Right forelimb (tissue), 1 donor: Measurements from ENCODE around the gene KREMEN2.
"Not testable (repeated sequence)": the region's sequence is repeated elsewhere in the genome, so short reads cannot be mapped to it uniquely, and the experiment has no call there.

Experiments used
- DNase-seq: peaks from one replicate; pipeline ENCODE4 v3.0.0-alpha.2; 2018

KREMEN2 gene

GRCh38 chr16:2942045-2942444 is 22.0 kb upstream of the KREMEN2 start:
- no peak for DNase-seq

- DNase-seq, result not testable (repeated sequence)
Observed at GRCh38 chr16:2943716-2944115, 20.4 kb upstream of the KREMEN2 start.

GRCh38 chr16:2946649-2947048 is 17.4 kb upstream of the KREMEN2 start:
- DNase-seq, result no peak

- DNase-seq, result peak; percentile 42
Observed at GRCh38 chr16:2948807-2949704, 15.0 kb upstream of the KREMEN2 start.

GRCh38 chr16:2949705-2950352 is 14.2 kb upstream of the KREMEN2 start:
- DNase-seq, result peak; percentile 30

- no peak for DNase-seq
Observed at GRCh38 chr16:2950353-2950724, 13.7 kb upstream of the KREMEN2 start.

GRCh38 chr16:2950773-2951172 is 13.3 kb upstream of the KREMEN2 start:
- DNase-seq, result no peak

- DNase-seq, result no peak
Observed at GRCh38 chr16:2952679-2953078, 11.4 kb upstream of the KREMEN2 start.

- no peak for DNase-seq
Observed at GRCh38 chr16:2953706-2954627, 10.1 kb upstream of the KREMEN2 start.

GRCh38 chr16:2954656-2955381 is 9.3 kb upstream of the KREMEN2 start:
- no peak for DNase-seq

- DNase-seq, result no peak
Observed at GRCh38 chr16:2955438-2955778, 8.7 kb upstream of the KREMEN2 start.

GRCh38 chr16:2955779-2956578 is 8.1 kb upstream of the KREMEN2 start:
- DNase-seq, result no peak

GRCh38 chr16:2956579-2956956 is 7.5 kb upstream of the KREMEN2 start:
- DNase-seq, result no peak

GRCh38 chr16:2959206-2959605 is 4.9 kb upstream of the KREMEN2 start:
- DNase-seq, result no peak

- DNase-seq, result peak; percentile 39
Observed at GRCh38 chr16:2960183-2961010, 3.7 kb upstream of the KREMEN2 start.

GRCh38 chr16:2962334-2963073 is 1.6 kb upstream of the KREMEN2 start:
- DNase-seq, result peak; percentile 35

- DNase-seq, result no peak
Observed at GRCh38 chr16:2963074-2963722, 877 bp upstream of the KREMEN2 start.

GRCh38 chr16:2964475-2965336 is 631 bp downstream of the KREMEN2 start:
- peak; percentile 55 for DNase-seq
